GM12878 (cell line): ENCODE measurements around the gene F3. TPM values are rescaled to one million over a fixed set of nuclear protein-coding genes. Genes with fewer than 3 reads are reported as not detected.

Experiments used
- ATAC-seq: fragments of 200-7000 bp; cut with Tn5 transposase; 3 replicates; pipeline ENCODE4 v1.9.1; 2020; ENCODE audit warnings: mild to moderate bottlenecking, moderate library complexity
- BruUV-seq: library from RNA; stranded (reverse); fragments of 400-500 nt; replicated peaks from 2 replicates; lab custom pipeline; 2021; lab: Mats Ljungman, UMichigan
- CTCF ChIA-PET: fragments of 300-600 bp; sonication (Branson Sonifier 250); formaldehyde crosslinking; extraction: SDS; loops from one replicate; lab custom pipeline; 2021; ENCODE audit warnings: inconsistent platforms; lab: Yijun Ruan, JAX
- POLR2A ChIA-PET: fragments of 350-600 bp; formaldehyde crosslinking; extraction: SDS; loops from one replicate; lab custom pipeline; 2021; ENCODE audit warnings: inconsistent platforms; lab: Charles Lee
- RAD21 ChIA-PET: fragments of 300-600 bp; sonication (Branson Sonifier 250); formaldehyde crosslinking; loops from one replicate; lab custom pipeline; 2023; ENCODE audit warnings: antibody characterized with exemption; ENCODE audit not compliant: unreplicated experiment; lab: Charles Lee
- SMC1A ChIA-PET: fragments of 300-600 bp; sonication (Branson Sonifier 250); formaldehyde crosslinking; loops from one replicate; lab custom pipeline; 2023; ENCODE audit not compliant: unreplicated experiment, uncharacterized antibody; lab: Charles Lee
- DNase-seq: peaks from one replicate; pipeline ENCODE4 v3.0.0-alpha.2; 2011; ENCODE audit warnings: low read depth, low spot score
- FAIRE-seq: peaks from 3 replicates; lab custom pipeline; 2011; peaks lifted over from hg19 to GRCh38; lab: Jason Lieb, UNC
- H2AFZ ChIP-seq: 2 replicates; pipeline ENCODE4 v1.6.0; 2011; ENCODE audit warnings: low read depth, low read length, control low read depth; ENCODE audit not compliant: control insufficient read depth
- H3K27ac ChIP-seq: 2 replicates; pipeline ENCODE4 v1.5.1; 2011; ENCODE audit warnings: control low read depth; ENCODE audit not compliant: control insufficient read depth, insufficient read depth
- H3K27me3 ChIP-seq, 2 experiments: replicated peaks in 1 of 2; 2 replicates each; pipeline versions ENCODE4 v1.6.0 to v1.6.1; 2011; ENCODE audit warnings: low read length in 1 of 2; ENCODE audit not compliant: control insufficient read depth in 2 of 2, insufficient read depth in 2 of 2
- H3K36me3 ChIP-seq, 2 experiments: 2 replicates each; pipeline ENCODE4 v1.5.1; 2011; ENCODE audit warnings: low read length in 1 of 2; ENCODE audit not compliant: control insufficient read depth in 2 of 2, insufficient read depth in 2 of 2
- H3K4me1 ChIP-seq: 2 replicates; pipeline ENCODE4 v1.6.1; 2011; ENCODE audit warnings: mild to moderate bottlenecking, low read length, moderate library complexity, mixed read lengths; ENCODE audit not compliant: control insufficient read depth, insufficient read depth
- H3K4me2 ChIP-seq: 2 replicates; pipeline ENCODE4 v1.6.0; 2011; ENCODE audit warnings: control low read depth; ENCODE audit not compliant: control insufficient read depth, insufficient read depth
- H3K4me3 ChIP-seq: fragments of 200-600 bp; sonication (generic); 2 replicates; pipeline ENCODE4 v1.5.1; 2016
- H3K79me2 ChIP-seq: 2 replicates; pipeline ENCODE4 v1.6.0; 2011; ENCODE audit warnings: low read length; ENCODE audit not compliant: control insufficient read depth, insufficient read depth
- H3K9ac ChIP-seq: 2 replicates; pipeline ENCODE4 v1.8.0; 2011; ENCODE audit warnings: low read length, control low read depth, mixed read lengths; ENCODE audit not compliant: control insufficient read depth, insufficient read depth
- H3K9me3 ChIP-seq: replicated peaks from 3 replicates; pipeline ENCODE4 v1.5.1; 2011; ENCODE audit warnings: mild to moderate bottlenecking, low read length; ENCODE audit not compliant: control insufficient read depth, insufficient read depth
- H4K20me1 ChIP-seq: 2 replicates; pipeline ENCODE4 v1.6.0; 2011; ENCODE audit not compliant: control insufficient read depth, insufficient read depth
- EP300 ChIP-seq, 2 experiments: fragments of 150-350 bp in 1 of 2; IDR thresholded peaks; 2 replicates each; pipeline ENCODE4 v1.6.1; 2011 to 2012; ENCODE audit warnings: low read depth in 2 of 2, low read length in 2 of 2, borderline replicate concordance in 1 of 2, improper control_type of control experiment in 1 of 2, inconsistent platforms in 1 of 2; ENCODE audit not compliant: control insufficient read depth in 1 of 2
- JUND ChIP-seq: IDR thresholded peaks from 2 replicates; pipeline ENCODE4 v1.6.1; 2012; ENCODE audit warnings: low read depth, mild to moderate bottlenecking, low read length, improper control_type of control experiment, moderate library complexity
- MTA3 ChIP-seq: IDR thresholded peaks from 2 replicates; pipeline ENCODE4 v1.6.1; 2012; ENCODE audit warnings: low read length, inconsistent platforms, borderline replicate concordance
- WGBS: methylation state at CpG from one replicate; pipeline ENCODE4 v1.1.6; 2016; ENCODE audit warnings: low lambda C conversion rate; ENCODE audit not compliant: insufficient replicate concordance, insufficient coverage; ENCODE audit errors: missing lambda C conversion rate; 5-methylcytosine and 5-hydroxymethylcytosine counted together
- in situ Hi-C: fragments of 300-500 bp; cut with MboI; formaldehyde crosslinking; loops from 9 replicates; pipeline ENCODE4 v1.14.3; 2018; ENCODE audit warnings: mixed read lengths
- intact Hi-C: fragments of 100-400 bp; cut with micrococcal nuclease; formaldehyde crosslinking; loops from one replicate; pipeline ENCODE4 v1.14.2; 2022; ENCODE audit not compliant: unreplicated experiment
- polyA plus RNA-seq, 11 experiments: library from polyadenylated mRNA; depleted of rRNA in 4 of 11; unstranded in 6 of 11; stranded (reverse) in 5 of 11; fragments of >200 nt; fragmentation: Nextera tagmentation in 4 of 11; fragmentation: Illumina TruSeq in 1 of 11; extraction: Ambion mirVana in 4 of 11; extraction: Trizol in 1 of 11; gene quantifications; 1 replicate in 1 of 11; 2 replicates in 10 of 11; pipeline versions ENCODE4 v1.2.1 to v1.2.3, GENCODE V29; 2011 to 2016; ENCODE audit warnings: inconsistent platforms in 2 of 11, missing spikeins in 2 of 11, low read depth in 1 of 11
- total RNA-seq, 4 experiments: library from RNA; depleted of rRNA in 3 of 4; stranded (reverse); fragments of >200 nt in 3 of 4; fragmentation: Illumina TruSeq in 1 of 4; extraction: Trizol in 1 of 4; gene quantifications; 2 replicates each; pipeline versions ENCODE4 v1.2.1 to v1.2.3, GENCODE V29; 2013 to 2021
- TF ChIP-seq, protein P1 (sequence below): IDR thresholded peaks from 2 replicates; pipeline ENCODE4 v1.6.1; 2011; ENCODE audit warnings: low read depth, mild to moderate bottlenecking, low read length, moderate library complexity, borderline replicate concordance; ENCODE audit errors: extremely low read depth

The F3 gene
- total and polyA plus RNA-seq, 10 of the 15 experiments (the other 5 are each of a cell fraction or from before 2014, with no cell fraction given): 0.18 to 0.33 TPM; not detected in 8

- TF ChIP-seq, protein P1, sequence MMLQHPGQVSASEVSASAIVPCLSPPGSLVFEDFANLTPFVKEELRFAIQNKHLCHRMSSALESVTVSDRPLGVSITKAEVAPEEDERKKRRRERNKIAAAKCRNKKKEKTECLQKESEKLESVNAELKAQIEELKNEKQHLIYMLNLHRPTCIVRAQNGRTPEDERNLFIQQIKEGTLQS: no peak
- no peak for TF ChIP-seq JUND
Measured at GRCh38 chr1:94512816-94513215, 28.7 kb downstream of the F3 start (continued).

GRCh38 chr1:94504601-94505000 is 37.0 kb downstream of the F3 start:
- Histone ChIP-seq H3K9ac (no peak overlapping the region), H3K36me3 (peaks cover 0 to 1% of the 10 kb centered on the region in 2 experiments; a peak in 2 of 4 replicates), H3K9me3 (no peaks in the 10 kb centered on the region), H3K27ac (no peak overlapping the region), H2AFZ (no peak overlapping the region), H3K27me3 (no peaks in the 10 kb centered on the region), H3K4me1 (no peaks in the 10 kb centered on the region), H3K79me2 (no peaks in the 10 kb centered on the region), H4K20me1 (no peaks in the 10 kb centered on the region), H3K4me3 (no peak overlapping the region), H3K4me2 (no peak overlapping the region)
- RAD21 ChIA-PET: no interaction called here
- WGBS: 94% methylated on average over 1 of the region's 1 CpG
- no TSS peak for BruUV-seq
- POLR2A ChIA-PET: no interaction called here
- DNase-seq: no peak
- CTCF ChIA-PET: no interaction called here
- no peak for FAIRE-seq
- SMC1A ChIA-PET: interaction anchor here (1.2 to 1.5 kb wide), 2 partner anchors 27 to 30 kb away, joined by 3 read pairs; no protein-coding TSS in a partner anchor
- in situ Hi-C loops: no loop called here
- TF ChIP-seq MTA3: no peak
- TF ChIP-seq EP300 (IDR thresholded peaks at IDR 0.05; ENCODE audit: borderline replicate concordance in 1 of 2, control insufficient read depth in 1 of 2, low read depth in 2 of 2, low read length in 2 of 2): no peak
- intact Hi-C loops: no loop called here
- no peak for ATAC-seq
